Neural progenitor cell (in vitro differentiated cells): ENCODE data around the gene CLPTM1. TPM values are rescaled to one million over a fixed set of nuclear protein-coding genes. Genes with fewer than 3 reads are reported as not detected.
A peak's percentile ranks its signal among the peaks of the same experiment; 100 is the strongest.

Experiments used
- DNase-seq: peaks from one replicate; pipeline ENCODE4 v3.0.0-alpha.2; 2016; ENCODE audit warnings: low spot score
- H2AFZ ChIP-seq: fragments of 200-600 bp; sonication (generic); replicated peaks from 2 replicates; pipeline ENCODE4 v1.6.1; 2016; ENCODE audit warnings: antibody characterized with exemption
- H3F3A ChIP-seq: fragments of 200-600 bp; sonication (generic); 2 replicates; pipeline ENCODE4 v1.6.1; 2016; ENCODE audit warnings: antibody characterized with exemption, low read depth
- H3K27ac ChIP-seq: fragments of 200-600 bp; sonication (generic); 2 replicates; pipeline ENCODE4 v1.5.1; 2016; ENCODE audit warnings: mild to moderate bottlenecking
- H3K27me3 ChIP-seq: fragments of 200-600 bp; sonication (generic); 2 replicates; pipeline ENCODE4 v1.6.1; 2016; ENCODE audit warnings: mild to moderate bottlenecking, moderate library complexity
- H3K36me3 ChIP-seq: fragments of 200-600 bp; sonication (generic); 2 replicates; pipeline ENCODE4 v1.5.1; 2016
- H3K4me1 ChIP-seq: fragments of 200-600 bp; sonication (generic); 2 replicates; pipeline ENCODE4 v1.6.1; 2016; ENCODE audit warnings: mixed run types
- H3K4me2 ChIP-seq: fragments of 200-600 bp; sonication (generic); 2 replicates; pipeline ENCODE4 v1.6.1; 2016
- H3K4me3 ChIP-seq: fragments of 200-600 bp; sonication (generic); 2 replicates; pipeline ENCODE4 v1.5.1; 2016
- H3K79me2 ChIP-seq: fragments of 200-600 bp; sonication (generic); 2 replicates; pipeline ENCODE4 v1.6.1; 2016; ENCODE audit warnings: low read depth
- H3K9ac ChIP-seq: fragments of 200-600 bp; sonication (generic); 2 replicates; pipeline ENCODE4 v1.6.1; 2016
- H3K9me3 ChIP-seq: fragments of 200-600 bp; sonication (generic); 2 replicates; pipeline ENCODE4 v1.5.1; 2016; ENCODE audit warnings: low read depth
- H4K20me1 ChIP-seq: fragments of 200-600 bp; sonication (generic); 2 replicates; pipeline ENCODE4 v1.6.1; 2016; ENCODE audit warnings: low read depth
- H3K27ac Mint-ChIP-seq: 3 replicates; pipeline ENCODE4 v1.8.0; 2021; ENCODE audit warnings: mixed read lengths
- H3K27me3 Mint-ChIP-seq: 2 replicates; pipeline ENCODE4 v1.8.0; 2022; ENCODE audit warnings: low read depth, mild to moderate bottlenecking, inconsistent platforms, moderate library complexity, mixed read lengths; ENCODE audit not compliant: insufficient read depth
- H3K36me3 Mint-ChIP-seq: 3 replicates; pipeline ENCODE4 v1.8.0; 2021; ENCODE audit warnings: mixed read lengths
- H3K4me1 Mint-ChIP-seq: 3 replicates; pipeline ENCODE4 v1.8.0; 2021; ENCODE audit warnings: mixed read lengths
- H3K4me3 Mint-ChIP-seq: 3 replicates; pipeline ENCODE4 v1.8.0; 2021; ENCODE audit warnings: mild to moderate bottlenecking, moderate library complexity, mixed read lengths
- H3K9me3 Mint-ChIP-seq: 3 replicates; pipeline ENCODE4 v1.8.0; 2020; ENCODE audit warnings: mixed read lengths
- EZH2 ChIP-seq: fragments of 200-600 bp; sonication (generic); IDR thresholded peaks from 2 replicates; pipeline ENCODE4 v1.6.1; 2017; ENCODE audit warnings: antibody characterized with exemption, mild to moderate bottlenecking, moderate library complexity
- EZH2phosphoT487 ChIP-seq: fragments of 200-600 bp; sonication (generic); IDR thresholded peaks from 2 replicates; pipeline ENCODE4 v1.6.1; 2017; ENCODE audit warnings: antibody characterized with exemption
- total RNA-seq: library from RNA; depleted of rRNA; stranded (reverse); fragments of >200 nt; gene quantifications from 2 replicates; pipeline ENCODE4 v1.2.3, GENCODE V29; 2015; ENCODE audit warnings: low replicate concordance
- TF ChIP-seq, protein P1 (sequence below): fragments of 200-600 bp; sonication (generic); IDR thresholded peaks from 2 replicates; pipeline ENCODE4 v1.5.1; 2017; ENCODE audit warnings: antibody characterized with exemption, mild to moderate bottlenecking

Gene CLPTM1
- total RNA-seq, 1 donor from 2014 or later: 12.1 TPM

DNA sequence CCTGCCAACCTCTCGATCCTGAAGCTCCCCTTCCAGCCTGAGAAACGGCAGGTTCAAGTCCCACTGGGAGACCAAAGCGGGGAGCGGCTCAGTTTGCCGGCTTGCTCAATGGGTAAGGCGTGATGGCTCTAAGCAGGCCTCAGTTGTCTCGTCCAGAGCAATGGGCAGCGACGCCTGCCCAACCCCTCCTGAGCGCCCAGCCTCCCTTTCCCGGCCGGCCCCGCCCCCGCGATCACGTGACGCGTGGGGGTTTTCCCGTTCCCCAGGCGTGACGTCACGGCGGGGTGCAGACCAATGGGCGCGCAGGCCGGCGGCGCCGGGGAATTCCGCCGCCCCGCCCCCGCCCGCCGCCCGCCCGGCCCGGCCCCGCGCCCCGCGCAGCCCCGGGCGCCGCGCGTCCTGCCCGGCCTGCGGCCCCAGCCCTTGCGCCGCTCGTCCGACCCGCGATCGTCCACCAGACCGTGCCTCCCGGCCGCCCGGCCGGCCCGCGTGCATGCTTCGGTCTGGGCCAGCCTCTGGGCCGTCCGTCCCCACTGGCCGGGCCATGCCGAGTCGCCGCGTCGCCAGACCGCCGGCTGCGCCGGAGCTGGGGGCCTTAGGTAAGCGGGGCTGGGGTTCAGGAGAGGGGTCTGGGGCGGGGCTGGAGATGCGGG is 46.0 kb downstream of the CLPTM1 start, which contains the start of gene RELB:
RELB (plus strand) TSS at position 378 of the 653 bp plus-strand sequence; CDS start at position 494, 116 bp downstream.
- DNase-seq: peak; percentile 98
- Histone ChIP-seq H3K9me3 (no peaks in the 10 kb centered on the region), H3K4me3 (peak within 1 kb of the TSS; percentile 79), H3F3A (peaks cover 20% of the 10 kb centered on the region), H2AFZ (peak within 1 kb of the TSS; percentile 83), H3K9ac (peak within 1 kb of the TSS; percentile 66), H3K36me3 (no peaks in the 10 kb centered on the region), H4K20me1 (peaks cover 9% of the 10 kb centered on the region), H3K4me1 (no peaks in the 10 kb centered on the region), H3K79me2 (no peaks in the 10 kb centered on the region), H3K27me3 (peaks cover 11% of the 10 kb centered on the region), H3K27ac (peak within 1 kb of the TSS; percentile 85), H3K4me2 (peak within 1 kb of the TSS; percentile 83)
- Mint-ChIP-seq H3K27me3 (peaks cover 19% of the 10 kb centered on the region), H3K27ac (no peak within 1 kb of the TSS), H3K4me1 (peaks cover 3% of the 10 kb centered on the region), H3K36me3 (no peaks in the 10 kb centered on the region), H3K9me3 (no peaks in the 10 kb centered on the region), H3K4me3 (peak within 1 kb of the TSS; percentile 96)
- TF ChIP-seq EZH2phosphoT487 (no peak), EZH2 (no peak)
- TF ChIP-seq, protein P1, sequence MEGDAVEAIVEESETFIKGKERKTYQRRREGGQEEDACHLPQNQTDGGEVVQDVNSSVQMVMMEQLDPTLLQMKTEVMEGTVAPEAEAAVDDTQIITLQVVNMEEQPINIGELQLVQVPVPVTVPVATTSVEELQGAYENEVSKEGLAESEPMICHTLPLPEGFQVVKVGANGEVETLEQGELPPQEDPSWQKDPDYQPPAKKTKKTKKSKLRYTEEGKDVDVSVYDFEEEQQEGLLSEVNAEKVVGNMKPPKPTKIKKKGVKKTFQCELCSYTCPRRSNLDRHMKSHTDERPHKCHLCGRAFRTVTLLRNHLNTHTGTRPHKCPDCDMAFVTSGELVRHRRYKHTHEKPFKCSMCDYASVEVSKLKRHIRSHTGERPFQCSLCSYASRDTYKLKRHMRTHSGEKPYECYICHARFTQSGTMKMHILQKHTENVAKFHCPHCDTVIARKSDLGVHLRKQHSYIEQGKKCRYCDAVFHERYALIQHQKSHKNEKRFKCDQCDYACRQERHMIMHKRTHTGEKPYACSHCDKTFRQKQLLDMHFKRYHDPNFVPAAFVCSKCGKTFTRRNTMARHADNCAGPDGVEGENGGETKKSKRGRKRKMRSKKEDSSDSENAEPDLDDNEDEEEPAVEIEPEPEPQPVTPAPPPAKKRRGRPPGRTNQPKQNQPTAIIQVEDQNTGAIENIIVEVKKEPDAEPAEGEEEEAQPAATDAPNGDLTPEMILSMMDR: no peak

DNA sequence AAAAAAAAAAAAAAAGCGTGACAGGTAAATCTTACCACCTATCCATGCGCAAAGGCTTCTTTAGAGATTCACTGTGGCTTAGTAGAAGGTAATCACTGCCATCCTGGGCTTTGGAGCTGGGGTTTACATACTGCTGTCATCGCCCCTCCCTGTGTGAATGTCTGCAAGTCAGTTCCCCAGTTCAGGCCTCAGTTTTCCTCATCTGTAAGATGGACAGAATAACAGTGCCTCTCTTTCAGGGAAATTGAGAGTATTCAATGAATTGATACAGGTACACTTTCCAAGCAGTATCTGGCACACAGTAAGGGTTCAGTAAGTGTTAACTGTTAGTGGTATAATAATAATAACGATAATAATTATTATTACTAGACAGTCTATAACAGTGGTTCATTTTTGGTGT is 48.3 kb downstream of the CLPTM1 start:
- H3K27ac ChIP-seq: no peak overlapping the region
- Mint-ChIP-seq H3K9me3 (no peaks in the 10 kb centered on the region), H3K36me3 (no peaks in the 10 kb centered on the region)

GRCh38 chr19:45005787-45006186 is 50.6 kb downstream of the CLPTM1 start:
- DNase-seq: no peak
- Histone ChIP-seq H2AFZ (no peak overlapping the region), H3K9ac (no peak overlapping the region), H4K20me1 (peaks cover 9% of the 10 kb centered on the region), H3K27me3 (no peaks in the 10 kb centered on the region), H3K9me3 (no peaks in the 10 kb centered on the region), H3F3A (peaks cover 11% of the 10 kb centered on the region), H3K4me3 (no peak overlapping the region), H3K27ac (no peak overlapping the region), H3K4me2 (no peak overlapping the region), H3K79me2 (no peaks in the 10 kb centered on the region), H3K36me3 (no peaks in the 10 kb centered on the region), H3K4me1 (no peaks in the 10 kb centered on the region)
- peaks cover 3% of the 10 kb centered on the region for H3K4me1 Mint-ChIP-seq
- TF ChIP-seq EZH2phosphoT487: no peak
- no peak for TF ChIP-seq EZH2
- TF ChIP-seq, protein P1: no peak
- no peak overlapping the region for H3K27ac Mint-ChIP-seq
- no peak overlapping the region for H3K4me3 Mint-ChIP-seq
- H3K27me3 Mint-ChIP-seq: peaks cover 13% of the 10 kb centered on the region
- no peaks in the 10 kb centered on the region for H3K9me3 Mint-ChIP-seq
- H3K36me3 Mint-ChIP-seq: no peaks in the 10 kb centered on the region

More for the DNA sequence above, 48.3 kb downstream of the CLPTM1 start:
- H3K27ac Mint-ChIP-seq: no peak overlapping the region
- DNase-seq: no peak
- H3K4me1 Mint-ChIP-seq: peaks cover 3% of the 10 kb centered on the region
- no peak overlapping the region for H3K4me3 Mint-ChIP-seq
- H3K27me3 ChIP-seq: peaks cover 11% of the 10 kb centered on the region
- no peaks in the 10 kb centered on the region for H3K36me3 ChIP-seq
- H3K9ac ChIP-seq: no peak overlapping the region
- H3F3A ChIP-seq: peaks cover 20% of the 10 kb centered on the region
- TF ChIP-seq EZH2 (no peak), EZH2phosphoT487 (no peak)
- TF ChIP-seq, protein P1: no peak
- no peak overlapping the region for H3K4me3 ChIP-seq
- H3K79me2 ChIP-seq: no peaks in the 10 kb centered on the region
- H3K4me2 ChIP-seq: no peak overlapping the region
- no peaks in the 10 kb centered on the region for H3K4me1 ChIP-seq
- no peaks in the 10 kb centered on the region for H3K9me3 ChIP-seq
- peaks cover 9% of the 10 kb centered on the region for H4K20me1 ChIP-seq
- no peak overlapping the region for H2AFZ ChIP-seq
- peaks cover 14% of the 10 kb centered on the region for H3K27me3 Mint-ChIP-seq
